Thyroid gland (tissue), 4 donors: ENCODE data around the gene CD274. TPM values are rescaled to one million over a fixed set of nuclear protein-coding genes. Genes with fewer than 3 reads are reported as not detected.

Experiments used
- DNase-seq, 2 donors: peaks; one replicate each; pipeline ENCODE4 v3.0.0-alpha.2; 2019
- H3K27ac ChIP-seq, 3 donors: fragments of 200-600 bp; sonication (generic); 1 replicate in 2 of 3; 2 replicates in 1 of 3; pipeline ENCODE4 v1.5.1; 2016 to 2019; ENCODE audit warnings: mild to moderate bottlenecking in 1 of 3, moderate library complexity in 1 of 3
- H3K27me3 ChIP-seq: fragments of 200-600 bp; sonication (generic); one replicate; pipeline ENCODE4 v1.5.1; 2019
- H3K36me3 ChIP-seq, 2 donors: fragments of 200-600 bp; sonication (generic); one replicate each; pipeline ENCODE4 v1.5.1; 2016 to 2019
- H3K4me1 ChIP-seq, 2 donors: fragments of 200-600 bp; sonication (generic); one replicate each; pipeline ENCODE4 v1.5.1; 2017 to 2019
- H3K4me3 ChIP-seq, 3 donors: fragments of 200-600 bp; sonication (generic); replicated peaks in 1 of 3; 1 replicate in 2 of 3; 2 replicates in 1 of 3; pipeline ENCODE4 v1.5.1; 2016; ENCODE audit warnings: mild to moderate bottlenecking in 1 of 3
- H3K9me3 ChIP-seq: fragments of 200-600 bp; sonication (generic); one replicate; pipeline ENCODE4 v1.5.1; 2017
- CTCF ChIP-seq, 6 experiments: fragments of 200-600 bp in 3 of 6; fragments of 450-650 bp in 3 of 6; sonication (generic) in 3 of 6; IDR thresholded peaks; one replicate each; pipeline ENCODE4 v1.5.1; 2016 to 2019; ENCODE audit warnings: antibody characterized with exemption in 6 of 6, mild to moderate bottlenecking in 2 of 6, inconsistent platforms in 1 of 6, moderate library complexity in 1 of 6
- POLR2A ChIP-seq, 2 donors: fragments of 450-650 bp; IDR thresholded peaks; one replicate each; pipeline ENCODE4 v1.6.1; 2017; ENCODE audit warnings: antibody characterized with exemption in 2 of 2, mild to moderate bottlenecking in 2 of 2, moderate library complexity in 1 of 2
- WGBS, 2 donors: methylation state at CpG; one replicate each; pipeline ENCODE4 v1.1.5; 2017; 5-methylcytosine and 5-hydroxymethylcytosine counted together
- intact Hi-C: fragments of 100-400 bp; cut with DNase I; formaldehyde crosslinking; loops from one replicate; pipeline ENCODE4 v1.15.1; 2023
- total RNA-seq, 4 donors: library from RNA; depleted of rRNA; stranded (reverse); fragments of >200 nt; gene quantifications; one replicate each; pipeline ENCODE4 v1.2.3, GENCODE V29; 2016

Gene CD274
- total RNA-seq, 4 donors from 2014 or later = 3.0 to 6.5 (median 4.9) TPM

DNA sequence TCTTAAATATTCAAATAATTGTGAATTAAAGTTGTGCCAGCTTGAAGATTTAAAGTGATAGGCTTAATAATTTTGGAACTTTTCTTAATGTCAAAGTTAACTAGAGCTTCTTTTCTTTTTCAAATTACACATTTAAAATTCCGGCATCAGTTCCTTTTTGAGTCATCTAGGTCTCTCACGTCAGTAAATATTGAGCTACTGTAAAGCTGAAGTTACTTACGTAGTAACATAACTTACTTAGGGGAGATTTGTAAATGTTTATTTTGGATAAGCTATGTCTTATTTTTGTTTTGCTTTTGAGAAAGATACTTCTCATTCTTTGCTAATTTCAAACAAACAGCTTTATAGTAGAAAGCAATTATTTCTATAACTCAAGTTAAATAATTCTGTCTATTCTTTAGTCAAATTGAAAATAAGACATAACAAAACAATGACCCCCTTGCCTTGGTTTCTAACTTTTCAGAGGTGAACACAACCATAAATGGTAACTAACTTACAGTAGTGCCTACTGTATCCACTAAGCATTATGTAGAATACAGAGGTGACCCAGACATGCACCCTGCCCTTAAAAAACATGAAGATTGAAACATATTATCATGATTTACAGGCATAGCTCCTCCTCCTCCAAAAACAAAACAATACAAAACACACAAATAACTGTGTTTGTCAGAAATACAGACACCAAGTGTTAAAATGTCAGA lies 29.8 kb downstream of the CD274 start:
- H3K36me3 ChIP-seq = no peaks in the 10 kb centered on the region
- WGBS, 2 donors = 85 to 92% methylated on average over 3 of the region's 3 CpGs
- no peaks in the 10 kb centered on the region for H3K4me1 ChIP-seq
- H3K9me3 ChIP-seq = no peaks in the 10 kb centered on the region
- TF ChIP-seq CTCF (IDR thresholded peaks at IDR 0.05) = no peak
- TF ChIP-seq POLR2A (IDR thresholded peaks at IDR 0.05) = no peak
- intact Hi-C loops = no loop called here
- DNase-seq = no peak
- H3K27me3 ChIP-seq = no peaks in the 10 kb centered on the region
- no peak overlapping the region for H3K4me3 ChIP-seq
- no peak overlapping the region for H3K27ac ChIP-seq

DNA sequence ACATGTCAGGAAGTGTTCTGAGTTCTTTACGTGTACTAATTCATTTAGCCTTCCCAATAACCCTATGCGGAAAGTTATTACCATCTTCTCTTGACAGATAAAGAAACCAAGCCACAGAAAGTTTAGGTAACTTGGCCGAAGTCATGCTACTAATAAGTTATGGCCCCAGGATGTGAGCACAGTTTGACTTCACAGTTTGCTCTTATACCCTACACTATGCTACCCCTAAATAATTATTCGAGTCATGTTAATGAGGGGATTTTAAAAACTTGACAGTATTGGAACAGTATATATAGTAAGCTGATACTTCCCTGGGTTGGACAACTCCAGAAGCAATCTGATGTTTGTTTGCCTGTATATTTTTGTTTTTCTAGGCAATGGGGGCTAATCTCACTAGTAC lies 30.6 kb downstream of the CD274 start:
- Histone ChIP-seq H3K4me3 (no peak overlapping the region), H3K9me3 (no peaks in the 10 kb centered on the region), H3K36me3 (no peaks in the 10 kb centered on the region), H3K4me1 (no peaks in the 10 kb centered on the region), H3K27ac (no peak overlapping the region), H3K27me3 (no peaks in the 10 kb centered on the region)
- DNase-seq = no peak
- WGBS, 2 donors = 94 to 96% methylated on average over 4 of the region's 4 CpGs
- intact Hi-C loops = no loop called here
- TF ChIP-seq POLR2A (IDR thresholded peaks at IDR 0.05) (no peak), CTCF (IDR thresholded peaks at IDR 0.05) (no peak)

- Histone ChIP-seq H3K36me3 (no peaks in the 10 kb centered on the region), H3K4me3 (no peak overlapping the region), H3K9me3 (no peaks in the 10 kb centered on the region), H3K27ac (no peak overlapping the region), H3K27me3 (no peaks in the 10 kb centered on the region), H3K4me1 (no peaks in the 10 kb centered on the region)
- DNase-seq = no peak
- 92 to 94% methylated on average over 5 of the region's 5 CpGs for WGBS, 2 donors
- intact Hi-C loops = no loop called here
- TF ChIP-seq CTCF (IDR thresholded peaks at IDR 0.05) = no peak
- no peak for TF ChIP-seq POLR2A (IDR thresholded peaks at IDR 0.05)
Measured at GRCh38 chr9:5481322-5482040, 31.1 kb downstream of the CD274 start.

DNA sequence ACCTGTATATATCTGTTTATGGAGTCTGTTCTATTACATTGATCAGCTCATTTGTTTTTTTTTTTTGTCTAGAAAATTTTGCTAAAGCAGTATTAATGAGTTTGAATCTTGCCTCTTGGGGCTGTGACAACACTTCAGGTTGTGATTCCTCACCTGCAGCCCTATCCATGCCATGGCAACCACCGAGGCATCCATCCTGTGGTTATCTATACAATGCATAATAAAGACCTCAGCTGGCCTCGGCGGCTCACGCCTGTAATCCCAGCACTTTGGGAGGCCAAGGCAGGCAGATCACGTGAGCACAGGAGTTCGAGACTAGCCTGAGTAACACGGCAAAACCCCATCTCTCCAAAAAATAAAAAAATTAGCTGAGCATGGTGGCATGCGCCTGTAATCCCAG lies 31.9 kb downstream of the CD274 start:
- Histone ChIP-seq H3K4me3 (no peak overlapping the region), H3K27ac (no peak overlapping the region), H3K9me3 (no peaks in the 10 kb centered on the region), H3K36me3 (no peaks in the 10 kb centered on the region), H3K4me1 (no peaks in the 10 kb centered on the region), H3K27me3 (no peaks in the 10 kb centered on the region)
- TF ChIP-seq CTCF (IDR thresholded peaks at IDR 0.05) (no peak), POLR2A (IDR thresholded peaks at IDR 0.05) (no peak)
- intact Hi-C loops = no loop called here
- no peak for DNase-seq
- 90 to 91% methylated on average over 8 of the region's 8 CpGs for WGBS, 2 donors

DNA sequence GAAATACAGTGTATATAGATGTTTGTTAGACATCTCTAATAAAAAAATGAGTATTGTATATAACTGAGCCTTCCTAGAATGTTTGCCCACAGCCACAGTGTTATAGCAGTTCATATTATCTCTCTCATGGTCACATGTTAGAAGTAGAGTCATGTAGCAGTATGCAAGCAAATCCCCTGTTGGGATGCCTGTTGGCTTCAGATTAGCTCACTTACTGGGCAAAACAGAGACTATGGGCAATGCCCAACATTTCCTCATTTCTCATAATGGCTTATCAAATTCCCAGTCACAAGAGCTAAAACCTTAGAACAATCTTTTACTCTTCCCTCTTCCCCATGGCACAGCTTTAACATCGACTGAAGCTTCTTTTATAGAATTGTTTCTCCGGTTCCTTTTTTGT lies 33.0 kb downstream of the CD274 start:
- intact Hi-C loops = no loop called here
- WGBS, 2 donors = 94 to 96% methylated on average over 2 of the region's 2 CpGs
- H3K4me1 ChIP-seq = no peaks in the 10 kb centered on the region
- H3K36me3 ChIP-seq = no peaks in the 10 kb centered on the region
- no peak for TF ChIP-seq CTCF (IDR thresholded peaks at IDR 0.05)
- TF ChIP-seq POLR2A (IDR thresholded peaks at IDR 0.05) = no peak
- H3K27ac ChIP-seq = no peak overlapping the region
- no peaks in the 10 kb centered on the region for H3K27me3 ChIP-seq
- H3K4me3 ChIP-seq = no peak overlapping the region
- DNase-seq = no peak
- no peaks in the 10 kb centered on the region for H3K9me3 ChIP-seq
